Fibroblast of pulmonary artery (primary cell): ENCODE measurements around the gene PPIA.

Experiments used
- DNase-seq: peaks from one replicate; pipeline ENCODE4 v3.0.0-alpha.2; 2010; ENCODE audit warnings: low read depth
- H3K4me3 ChIP-seq: replicated peaks from 2 replicates; pipeline ENCODE4 v1.5.1; 2011; ENCODE audit warnings: low read depth, mild to moderate bottlenecking, control low read depth, low read length, moderate library complexity
- CTCF ChIP-seq: IDR thresholded peaks from 2 replicates; pipeline ENCODE4 v1.5.1; 2011; ENCODE audit warnings: mild to moderate bottlenecking, control low read depth, low read length, inconsistent platforms; ENCODE audit errors: missing control alignments

PPIA gene

GRCh38 chr7:44759246-44759645, 37.2 kb upstream of the PPIA start:
- TF ChIP-seq CTCF = no peak
- DNase-seq = no peak
- no peak overlapping the region for H3K4me3 ChIP-seq

DNA sequence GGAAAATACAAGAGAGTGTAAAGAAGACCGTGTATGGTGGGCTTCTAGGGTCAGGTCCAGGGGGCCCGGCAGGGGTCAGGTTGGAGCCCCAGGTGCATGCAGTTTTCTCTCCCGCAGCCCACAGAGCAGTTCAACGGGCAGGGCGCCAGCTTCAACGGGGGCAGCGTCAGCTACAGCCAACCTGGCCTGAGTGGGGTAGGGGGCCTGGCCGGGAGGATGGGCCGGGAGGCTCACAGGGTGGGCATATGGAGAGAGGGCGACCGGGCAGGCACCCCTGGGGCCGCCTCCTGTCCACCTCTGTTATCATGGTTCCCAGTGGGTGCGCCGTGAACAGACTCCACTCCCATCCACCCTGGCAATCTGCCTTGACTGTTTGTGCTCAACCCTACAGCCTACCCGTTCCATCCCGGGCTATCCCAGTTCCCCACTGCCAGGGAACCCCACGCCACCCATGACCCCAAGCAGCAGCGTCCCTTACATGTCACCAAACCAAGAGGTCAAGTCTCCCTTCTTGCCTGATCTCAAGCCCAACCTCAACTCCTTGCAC, 36.4 kb upstream of the PPIA start:
- no peak for DNase-seq
- no peak overlapping the region for H3K4me3 ChIP-seq
- TF ChIP-seq CTCF = no peak

DNA sequence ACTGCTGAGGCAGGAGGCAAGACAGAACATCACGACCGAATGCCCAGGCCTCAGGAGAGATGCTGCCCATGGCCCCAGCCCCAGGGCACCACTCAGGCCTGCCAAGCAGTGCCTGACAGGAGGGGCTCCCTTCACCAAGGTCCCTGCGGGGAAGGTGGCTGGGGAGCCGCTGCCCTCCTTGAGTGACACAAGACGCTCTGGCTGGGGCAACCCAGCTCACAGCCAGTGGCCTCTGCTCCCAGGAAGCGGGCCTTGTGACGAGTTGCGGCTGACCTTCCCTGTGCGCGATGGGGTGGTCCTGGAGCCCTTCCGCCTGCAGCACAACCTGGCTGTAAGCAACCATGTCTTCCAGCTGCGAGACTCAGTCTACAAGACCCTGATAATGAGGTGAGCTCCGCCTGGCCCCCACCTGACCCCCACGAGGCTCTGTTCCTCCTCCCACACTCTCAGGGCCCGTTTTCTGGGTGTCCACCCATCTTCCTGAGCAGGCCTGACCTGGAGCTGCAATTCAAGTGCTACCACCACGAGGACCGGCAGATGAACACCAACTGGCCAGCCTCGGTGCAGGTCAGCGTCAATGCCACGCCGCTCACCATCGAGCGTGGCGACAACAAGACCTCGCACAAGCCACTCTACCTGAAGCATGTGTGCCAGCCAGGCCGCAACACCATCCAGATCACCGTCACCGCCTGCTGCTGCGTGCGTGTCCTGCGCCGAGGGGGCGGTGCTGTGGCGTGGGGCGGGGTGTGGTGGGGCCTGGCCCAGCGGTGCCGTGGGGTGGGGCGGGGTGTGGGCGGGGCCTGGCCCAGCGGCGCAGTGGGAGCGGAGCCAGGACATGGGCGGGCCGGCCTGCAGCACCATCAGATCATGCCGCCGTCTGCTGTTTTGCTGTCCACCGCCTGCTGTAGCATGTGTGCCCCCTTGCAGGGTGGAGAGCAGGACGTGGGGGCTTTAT, 35.0 kb upstream of the PPIA start:
- TF ChIP-seq CTCF = no peak
- DNase-seq = no peak

GRCh38 chr7:44762300-44762699, 34.2 kb upstream of the PPIA start:
- TF ChIP-seq CTCF = no peak
- no peak overlapping the region for H3K4me3 ChIP-seq
- no peak for DNase-seq

More for the DNA sequence above, 35.0 kb upstream of the PPIA start:
- H3K4me3 ChIP-seq = no peak overlapping the region

GRCh38 chr7:44762726-44763522, 33.6 kb upstream of the PPIA start:
- no peak overlapping the region for H3K4me3 ChIP-seq
- no peak for TF ChIP-seq CTCF
- no peak for DNase-seq

GRCh38 chr7:44764081-44764480, 32.4 kb upstream of the PPIA start:
- no peak for DNase-seq
- H3K4me3 ChIP-seq = no peak overlapping the region
- TF ChIP-seq CTCF = no peak
